Measurements from ENCODE around the gene ANGPT4.

Gene ANGPT4

GRCh38 chr20:870758-871157 lies 45.4 kb downstream of the ANGPT4 start:
- no peak overlapping the region for H3K4me3 ChIP-seq (ENCODE audit: low read depth in 1 of 2, low read length in 2 of 2)
- no peaks in the 10 kb centered on the region for H3K9me3 ChIP-seq (ENCODE audit: insufficient read depth, low read length, severe bottlenecking)
- no peaks in the 10 kb centered on the region for H3K36me3 ChIP-seq (ENCODE audit: insufficient read depth, low read length)
- no peak for TF ChIP-seq CTCF (IDR thresholded peaks at IDR 0.05; ENCODE audit: borderline replicate concordance, extremely low read depth, low read length, poor library complexity, severe bottlenecking)
- no peak for TF ChIP-seq EZH2 (IDR thresholded peaks at IDR 0.05; ENCODE audit: borderline replicate concordance, low read depth, low read length, severe bottlenecking)
- H3K27me3 ChIP-seq (ENCODE audit: insufficient read depth, low read length, poor library complexity) = peaks cover 10% of the 10 kb centered on the region
- no peaks in the 10 kb centered on the region for H3K79me2 ChIP-seq (ENCODE audit: insufficient read depth, low read length)
- ATAC-seq (ENCODE audit: insufficient read depth, low read depth) = no peak
- H3K4me2 ChIP-seq (ENCODE audit: insufficient read depth, low read length) = no peak overlapping the region
- H4K20me1 ChIP-seq (ENCODE audit: insufficient read depth, low read length) = peaks cover 10% of the 10 kb centered on the region; the same call in 1 of the 2 replicates
- no peaks in the 10 kb centered on the region for H3K4me1 ChIP-seq (ENCODE audit: insufficient read depth, low read length)
- no peak overlapping the region for H3K9ac ChIP-seq (ENCODE audit: low read depth, low read length)
- DNase-seq = no peak
- H3K27ac ChIP-seq (ENCODE audit: low read length) = no peak overlapping the region
- no peak overlapping the region for H2AFZ ChIP-seq (ENCODE audit: low read depth, low read length)

- no peak overlapping the region for H3K9ac ChIP-seq (ENCODE audit: low read depth, low read length)
- H4K20me1 ChIP-seq (ENCODE audit: insufficient read depth, low read length) = peaks cover 10% of the 10 kb centered on the region; the same call in 1 of the 2 replicates
- H3K4me1 ChIP-seq (ENCODE audit: insufficient read depth, low read length) = no peaks in the 10 kb centered on the region
- ATAC-seq (ENCODE audit: insufficient read depth, low read depth) (no peak), DNase-seq (no peak)
- H3K79me2 ChIP-seq (ENCODE audit: insufficient read depth, low read length) = no peaks in the 10 kb centered on the region
- no peaks in the 10 kb centered on the region for H3K9me3 ChIP-seq (ENCODE audit: insufficient read depth, low read length, severe bottlenecking)
- TF ChIP-seq EZH2 (IDR thresholded peaks at IDR 0.05; ENCODE audit: borderline replicate concordance, low read depth, low read length, severe bottlenecking) (no peak), CTCF (IDR thresholded peaks at IDR 0.05; ENCODE audit: borderline replicate concordance, extremely low read depth, low read length, poor library complexity, severe bottlenecking) (no peak)
- H3K36me3 ChIP-seq (ENCODE audit: insufficient read depth, low read length) = no peaks in the 10 kb centered on the region
- H3K27ac ChIP-seq (ENCODE audit: low read length) = no peak overlapping the region
- no peak overlapping the region for H2AFZ ChIP-seq (ENCODE audit: low read depth, low read length)
- H3K27me3 ChIP-seq (ENCODE audit: insufficient read depth, low read length, poor library complexity) = peaks cover 10% of the 10 kb centered on the region
- no peak overlapping the region for H3K4me2 ChIP-seq (ENCODE audit: insufficient read depth, low read length)
- no peak overlapping the region for H3K4me3 ChIP-seq (ENCODE audit: low read depth in 1 of 2, low read length in 2 of 2)
Observed at GRCh38 chr20:869606-870005, 46.5 kb downstream of the ANGPT4 start.

GRCh38 chr20:868279-868678 lies 47.9 kb downstream of the ANGPT4 start:
- H4K20me1 ChIP-seq (ENCODE audit: insufficient read depth, low read length) = 0 out of 2 replicates have a peak, but pooled peaks cover 10% of the 10 kb centered on the region
- ATAC-seq (ENCODE audit: insufficient read depth, low read depth) = no peak

More at GRCh38 chr20:868279-868678, 47.9 kb downstream of the ANGPT4 start:
- H3K4me2 ChIP-seq (ENCODE audit: insufficient read depth, low read length) = no peak overlapping the region
- no peaks in the 10 kb centered on the region for H3K4me1 ChIP-seq (ENCODE audit: insufficient read depth, low read length)
- no peak overlapping the region for H3K4me3 ChIP-seq (ENCODE audit: low read depth in 1 of 2, low read length in 2 of 2)
- H3K36me3 ChIP-seq (ENCODE audit: insufficient read depth, low read length) = no peaks in the 10 kb centered on the region
- H3K9me3 ChIP-seq (ENCODE audit: insufficient read depth, low read length, severe bottlenecking) = no peaks in the 10 kb centered on the region
- no peak overlapping the region for H2AFZ ChIP-seq (ENCODE audit: low read depth, low read length)
- H3K27ac ChIP-seq (ENCODE audit: low read length) = no peak overlapping the region
- peaks cover 10% of the 10 kb centered on the region for H3K27me3 ChIP-seq (ENCODE audit: insufficient read depth, low read length, poor library complexity)
- H3K79me2 ChIP-seq (ENCODE audit: insufficient read depth, low read length) = no peaks in the 10 kb centered on the region
- no peak for DNase-seq
- no peak overlapping the region for H3K9ac ChIP-seq (ENCODE audit: low read depth, low read length)
- no peak for TF ChIP-seq CTCF (IDR thresholded peaks at IDR 0.05; ENCODE audit: borderline replicate concordance, extremely low read depth, low read length, poor library complexity, severe bottlenecking)
- no peak for TF ChIP-seq EZH2 (IDR thresholded peaks at IDR 0.05; ENCODE audit: borderline replicate concordance, low read depth, low read length, severe bottlenecking)
